Measurements from ENCODE around the gene CPNE5.

The CPNE5 gene

GRCh38 chr6:36717871-36718540 is 121.2 kb downstream of the CPNE5 start:
- no peak for DNase-seq (ENCODE audit: low read depth in 1 of 2, low spot score in 1 of 2)
- no peak overlapping the region for H3K27ac ChIP-seq (replicated peaks)
- H3K27me3 ChIP-seq (ENCODE audit: insufficient read depth, poor library complexity, severe bottlenecking): no peaks in the 10 kb centered on the region
- TF ChIP-seq CTCF (IDR thresholded peaks at IDR 0.05; ENCODE audit: insufficient read depth, low read length) (no peak), REST (IDR thresholded peaks at IDR 0.05; ENCODE audit: insufficient replicate concordance, low read depth) (no peak), GABPA (IDR thresholded peaks at IDR 0.05; ENCODE audit: low read depth) (no peak), SPI1 (IDR thresholded peaks at IDR 0.05; ENCODE audit: borderline replicate concordance, low read depth) (no peak), POLR2AphosphoS5 (IDR thresholded peaks at IDR 0.05; ENCODE audit: low read depth) (no peak)
- no peak overlapping the region for H3K4me3 ChIP-seq (replicated peaks; ENCODE audit: insufficient read depth, low read length)

- H3K4me3 ChIP-seq (replicated peaks; ENCODE audit: insufficient read depth, low read length): no peak overlapping the region
- no peak for DNase-seq (ENCODE audit: low read depth in 1 of 2, low spot score in 1 of 2)
- no peak for TF ChIP-seq REST (IDR thresholded peaks at IDR 0.05; ENCODE audit: insufficient replicate concordance, low read depth)
- no peak for TF ChIP-seq SPI1 (IDR thresholded peaks at IDR 0.05; ENCODE audit: borderline replicate concordance, low read depth)
- no peak for TF ChIP-seq GABPA (IDR thresholded peaks at IDR 0.05; ENCODE audit: low read depth)
- no peak for TF ChIP-seq CTCF (IDR thresholded peaks at IDR 0.05; ENCODE audit: insufficient read depth, low read length)
- TF ChIP-seq POLR2AphosphoS5 (IDR thresholded peaks at IDR 0.05; ENCODE audit: low read depth): no peak
- no peak overlapping the region for H3K27ac ChIP-seq (replicated peaks)
- no peaks in the 10 kb centered on the region for H3K27me3 ChIP-seq (ENCODE audit: insufficient read depth, poor library complexity, severe bottlenecking)
These were observed 121.9 kb downstream of the CPNE5 start for GRCh38 chr6:36717231-36717825.

- Histone ChIP-seq H3K4me3 (replicated peaks; ENCODE audit: insufficient read depth, low read length) (no peak overlapping the region), H3K27me3 (ENCODE audit: insufficient read depth, poor library complexity, severe bottlenecking) (no peaks in the 10 kb centered on the region), H3K27ac (replicated peaks) (no peak overlapping the region)
- no peak for DNase-seq (ENCODE audit: low read depth in 1 of 2, low spot score in 1 of 2)
- TF ChIP-seq CTCF (IDR thresholded peaks at IDR 0.05; ENCODE audit: insufficient read depth, low read length) (no peak), POLR2AphosphoS5 (IDR thresholded peaks at IDR 0.05; ENCODE audit: low read depth) (no peak), SPI1 (IDR thresholded peaks at IDR 0.05; ENCODE audit: borderline replicate concordance, low read depth) (no peak), GABPA (IDR thresholded peaks at IDR 0.05; ENCODE audit: low read depth) (no peak), REST (IDR thresholded peaks at IDR 0.05; ENCODE audit: insufficient replicate concordance, low read depth) (no peak)
These were observed 122.7 kb downstream of the CPNE5 start for GRCh38 chr6:36716476-36717093.
